ENCODE results near the gene ZNF329.

DNA sequence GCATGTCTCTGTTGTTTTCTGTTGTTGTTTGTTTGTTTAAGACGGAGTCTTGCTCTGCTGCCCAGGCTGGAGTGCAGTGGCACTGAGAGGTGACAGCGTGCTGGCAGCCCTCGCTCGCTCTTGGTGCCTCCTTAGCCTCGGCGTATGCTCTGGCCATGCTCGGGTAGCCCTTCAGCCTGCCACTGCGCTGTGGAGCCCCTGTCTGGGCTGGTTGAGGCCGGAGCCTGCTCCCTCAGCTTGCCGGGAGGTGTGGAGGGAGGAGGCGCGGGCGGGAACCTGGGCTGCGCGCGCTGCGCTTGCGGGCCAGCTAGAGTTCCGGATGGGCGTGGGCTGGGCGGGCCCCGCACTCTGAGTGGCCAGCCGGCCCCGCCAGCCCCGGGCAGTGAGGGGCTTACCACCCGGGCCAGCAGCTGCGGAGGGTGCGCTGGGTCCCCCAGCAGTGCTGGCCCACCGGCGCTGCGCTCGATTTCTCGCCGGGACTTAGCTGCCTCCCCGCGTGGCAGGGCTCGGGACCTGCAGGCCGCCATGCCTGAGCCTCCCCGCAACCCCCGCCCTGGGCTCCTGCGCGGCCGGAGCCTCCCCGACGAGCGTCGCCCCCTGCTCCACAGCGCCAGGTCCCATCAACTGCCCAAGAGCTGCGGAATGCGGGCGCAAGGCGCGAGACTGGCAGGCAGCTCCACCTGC, 6.6 kb upstream of the ZNF329 start:
- TF ChIP-seq CTCF (conservative IDR thresholded peaks at IDR 0.05; ENCODE audit: low read depth, low read length) = no peak
- TF ChIP-seq EZH2 (IDR thresholded peaks at IDR 0.05; ENCODE audit: borderline replicate concordance, low read depth, low read length, poor library complexity, severe bottlenecking) = no peak

All from A673 (cell line).